GM23338 (cell line): ENCODE measurements around the gene PCF11. TPM values are rescaled to one million over a fixed set of nuclear protein-coding genes. Genes with fewer than 3 reads are reported as not detected.
A peak's percentile ranks its signal among the peaks of the same experiment; 100 is the strongest.

Experiments
- ATAC-seq: fragments of 200-7000 bp; cut with Tn5 transposase; 3 replicates; pipeline ENCODE4 v1.9.1; 2020
- DNase-seq: peaks from one replicate; pipeline ENCODE4 v3.0.0-alpha.2; 2015; ENCODE audit warnings: low spot score
- H2AFZ ChIP-seq: fragments of 200-600 bp; sonication (generic); 2 replicates; pipeline ENCODE4 v1.8.0; 2016; ENCODE audit warnings: antibody characterized with exemption, mild to moderate bottlenecking, moderate library complexity
- H3F3A ChIP-seq: fragments of 200-600 bp; sonication (generic); replicated peaks from 2 replicates; pipeline ENCODE4 v1.8.0; 2017; ENCODE audit warnings: antibody characterized with exemption, mixed run types, low read depth
- H3K27ac ChIP-seq: fragments of 200-600 bp; sonication (generic); 2 replicates; pipeline ENCODE4 v1.6.1; 2016; ENCODE audit warnings: low read depth
- H3K27me3 ChIP-seq: fragments of 200-600 bp; sonication (generic); 2 replicates; pipeline ENCODE4 v1.8.0; 2016; ENCODE audit warnings: mild to moderate bottlenecking, mixed run types, moderate library complexity; ENCODE audit not compliant: insufficient read depth
- H3K36me3 ChIP-seq: fragments of 200-600 bp; sonication (generic); 2 replicates; pipeline ENCODE4 v1.8.0; 2016; ENCODE audit warnings: mild to moderate bottlenecking; ENCODE audit not compliant: insufficient read depth
- H3K4me1 ChIP-seq: fragments of 200-600 bp; sonication (generic); 2 replicates; pipeline ENCODE4 v1.8.0; 2016; ENCODE audit warnings: mild to moderate bottlenecking, moderate library complexity; ENCODE audit not compliant: insufficient read depth
- H3K4me2 ChIP-seq: fragments of 200-600 bp; sonication (generic); 2 replicates; pipeline ENCODE4 v1.7.1; 2017; ENCODE audit warnings: mixed run types
- H3K4me3 ChIP-seq: fragments of 200-600 bp; sonication (generic); 2 replicates; pipeline ENCODE4 v1.6.1; 2016; ENCODE audit warnings: mixed run types
- H3K79me2 ChIP-seq: fragments of 200-600 bp; sonication (generic); replicated peaks from 2 replicates; pipeline ENCODE4 v1.8.0; 2017; ENCODE audit warnings: mild to moderate bottlenecking; ENCODE audit not compliant: insufficient read depth
- H3K9me2 ChIP-seq: fragments of 200-600 bp; sonication (generic); 2 replicates; pipeline ENCODE4 v1.8.0; 2017; ENCODE audit not compliant: insufficient read depth
- H4K20me1 ChIP-seq: fragments of 200-600 bp; sonication (generic); replicated peaks from 2 replicates; pipeline ENCODE4 v1.8.0; 2017; ENCODE audit warnings: mild to moderate bottlenecking; ENCODE audit not compliant: insufficient read depth
- H3K27ac Mint-ChIP-seq: 2 replicates; pipeline ENCODE4 v1.8.0; 2020; ENCODE audit warnings: inconsistent platforms, mild to moderate bottlenecking, moderate library complexity, mixed read lengths
- H3K27me3 Mint-ChIP-seq: 3 replicates; pipeline ENCODE4 v1.8.0; 2022; ENCODE audit warnings: low read depth, mild to moderate bottlenecking, moderate library complexity, mixed read lengths, inconsistent platforms; ENCODE audit not compliant: insufficient read depth, poor library complexity
- H3K36me3 Mint-ChIP-seq: 3 replicates; pipeline ENCODE4 v1.8.0; 2021; ENCODE audit warnings: low read depth, mild to moderate bottlenecking, inconsistent platforms, moderate library complexity, mixed read lengths
- H3K4me1 Mint-ChIP-seq: 3 replicates; pipeline ENCODE4 v1.8.0; 2020; ENCODE audit warnings: mild to moderate bottlenecking, inconsistent platforms, mixed read lengths
- H3K4me3 Mint-ChIP-seq: 3 replicates; pipeline ENCODE4 v1.8.0; 2021; ENCODE audit warnings: moderate library complexity, mild to moderate bottlenecking, inconsistent platforms, mixed read lengths
- H3K9me3 Mint-ChIP-seq: 3 replicates; pipeline ENCODE4 v1.8.0; 2020; ENCODE audit warnings: moderate library complexity, mild to moderate bottlenecking, inconsistent platforms, mixed read lengths
- CREB1 ChIP-seq: fragments of 250-450 bp; sonication (Bioruptor Pico); IDR thresholded peaks from 2 replicates; pipeline ENCODE4 v1.5.0; 2020; ENCODE audit warnings: low read depth, mild to moderate bottlenecking, moderate library complexity
- EZH2 ChIP-seq: fragments of 200-600 bp; sonication (generic); IDR thresholded peaks from one replicate; pipeline ENCODE4 v1.8.0; 2017; ENCODE audit warnings: antibody characterized with exemption, mild to moderate bottlenecking, low read depth; ENCODE audit not compliant: unreplicated experiment
- EZH2phosphoT487 ChIP-seq: fragments of 200-600 bp; sonication (generic); IDR thresholded peaks from one replicate; pipeline ENCODE4 v1.8.1; 2018; ENCODE audit warnings: antibody characterized with exemption; ENCODE audit not compliant: unreplicated experiment
- JUNB ChIP-seq: IDR thresholded peaks from one replicate; pipeline ENCODE4 v1.6.1; 2016; ENCODE audit warnings: antibody characterized with exemption; ENCODE audit not compliant: unreplicated experiment
- NANOG ChIP-seq: IDR thresholded peaks from 2 replicates; pipeline ENCODE4 v1.6.1; 2016; ENCODE audit warnings: antibody characterized with exemption, borderline replicate concordance
- POLR2AphosphoS5 ChIP-seq: IDR thresholded peaks from 2 replicates; pipeline ENCODE4 v1.6.1; 2016; ENCODE audit warnings: antibody characterized with exemption, low read depth
- REST ChIP-seq: IDR thresholded peaks from one replicate; pipeline ENCODE4 v1.6.1; 2018; ENCODE audit warnings: antibody characterized with exemption; ENCODE audit not compliant: unreplicated experiment
- STAT1 ChIP-seq: IDR thresholded peaks from one replicate; pipeline ENCODE4 v1.6.1; 2016; ENCODE audit warnings: antibody characterized with exemption; ENCODE audit not compliant: unreplicated experiment
- ZNF114 ChIP-seq: fragments of 250-450 bp; sonication (Bioruptor Pico); IDR thresholded peaks from 2 replicates; pipeline ENCODE4 v1.5.0; 2020; ENCODE audit warnings: mild to moderate bottlenecking, moderate library complexity
- ZNF331 ChIP-seq: fragments of 250-450 bp; sonication (Bioruptor Pico); IDR thresholded peaks from 2 replicates; pipeline ENCODE4 v1.5.0; 2020; ENCODE audit warnings: low read depth, mild to moderate bottlenecking, moderate library complexity
- ZNF462 ChIP-seq: fragments of 250-450 bp; sonication (Bioruptor Pico); IDR thresholded peaks from 2 replicates; pipeline ENCODE4 v1.5.0; 2020; ENCODE audit warnings: mild to moderate bottlenecking, moderate library complexity
- polyA plus RNA-seq: library from polyadenylated mRNA; unstranded; fragments of >200 nt; fragmentation: Nextera tagmentation; extraction: Ambion mirVana; gene quantifications from 2 replicates; pipeline ENCODE4 v1.2.1, GENCODE V29; 2016
- total RNA-seq: library from RNA; depleted of rRNA; stranded (reverse); fragments of >200 nt; shearing (Covaris generic); gene quantifications from 2 replicates; pipeline ENCODE4 v1.2.3, GENCODE V29; 2014
- TF ChIP-seq, protein P1 (sequence below), 2 experiments: fragments of 200-600 bp in 1 of 2; sonication (generic) in 1 of 2; conservative IDR thresholded peaks; 2 replicates each; pipeline versions ENCODE4 v1.5.1 to v1.6.1; 2016 to 2017; ENCODE audit warnings: antibody characterized with exemption in 2 of 2, low read depth in 2 of 2, mild to moderate bottlenecking in 2 of 2, moderate library complexity in 1 of 2
- TF ChIP-seq, protein P2 (sequence below): IDR thresholded peaks from 2 replicates; pipeline ENCODE4 v1.6.1; 2016; ENCODE audit warnings: antibody characterized with exemption

Gene PCF11
- total and polyA plus RNA-seq, 2 experiments from 2014 or later = 23.0 to 44.2 TPM

DNA sequence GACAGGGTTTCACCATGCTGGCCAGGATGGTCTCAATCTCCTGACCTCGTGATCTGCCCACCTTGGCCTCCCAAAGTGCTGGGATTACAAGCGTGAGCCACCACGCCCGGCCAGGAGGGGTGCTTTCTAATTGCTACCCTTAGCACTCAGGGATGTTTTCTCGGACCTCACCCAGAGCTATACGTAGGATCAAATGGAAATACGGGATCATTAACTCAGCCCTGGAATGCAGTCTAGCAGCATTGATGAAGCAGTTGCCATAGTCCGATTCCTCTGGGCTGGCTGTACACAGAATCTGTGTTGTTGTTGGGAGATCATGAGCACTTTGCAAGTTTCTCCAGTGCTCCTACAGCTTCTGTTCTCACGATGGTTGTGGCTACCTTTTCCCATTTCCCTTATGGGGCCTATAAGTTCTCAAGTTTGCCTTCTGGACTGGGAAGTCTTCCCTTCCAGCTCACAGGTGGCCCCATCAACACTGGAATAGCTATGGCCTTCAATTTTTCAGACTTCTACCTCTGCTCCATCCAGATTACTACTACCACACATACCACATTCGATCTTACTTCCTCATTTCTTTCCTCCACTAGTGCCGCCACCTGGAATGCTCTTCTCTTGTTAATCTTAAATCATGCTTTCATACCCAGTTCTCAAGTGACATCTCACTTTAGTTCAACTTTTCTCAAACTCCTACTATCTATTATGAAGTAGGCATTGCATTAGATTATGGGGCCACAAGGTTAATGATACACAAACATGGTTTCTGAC is 16.1 kb upstream of the PCF11 start:
- H3K4me3 Mint-ChIP-seq = no peak overlapping the region
- no peaks in the 10 kb centered on the region for H3F3A ChIP-seq
- no peaks in the 10 kb centered on the region for H4K20me1 ChIP-seq
- no peak overlapping the region for H3K4me3 ChIP-seq
- no peaks in the 10 kb centered on the region for H3K9me3 Mint-ChIP-seq
- no peaks in the 10 kb centered on the region for H3K4me1 Mint-ChIP-seq
- H2AFZ ChIP-seq = peak overlapping the region; percentile 61; the same call in 1 of the 2 replicates
- H3K27me3 ChIP-seq = no peaks in the 10 kb centered on the region
- no peaks in the 10 kb centered on the region for H3K36me3 ChIP-seq
- H3K36me3 Mint-ChIP-seq = no peaks in the 10 kb centered on the region
- H3K79me2 ChIP-seq = no peaks in the 10 kb centered on the region
- no peaks in the 10 kb centered on the region for H3K4me1 ChIP-seq
- no peak overlapping the region for H3K27ac ChIP-seq
- no peak overlapping the region for H3K4me2 ChIP-seq
- DNase-seq = no peak
- TF ChIP-seq JUNB = no peak
- no peak for TF ChIP-seq ZNF331 (CRISPR knock-in tag)
- no peak for TF ChIP-seq CREB1 (CRISPR knock-in tag)
- no peak for TF ChIP-seq EZH2
- TF ChIP-seq, protein P1, sequence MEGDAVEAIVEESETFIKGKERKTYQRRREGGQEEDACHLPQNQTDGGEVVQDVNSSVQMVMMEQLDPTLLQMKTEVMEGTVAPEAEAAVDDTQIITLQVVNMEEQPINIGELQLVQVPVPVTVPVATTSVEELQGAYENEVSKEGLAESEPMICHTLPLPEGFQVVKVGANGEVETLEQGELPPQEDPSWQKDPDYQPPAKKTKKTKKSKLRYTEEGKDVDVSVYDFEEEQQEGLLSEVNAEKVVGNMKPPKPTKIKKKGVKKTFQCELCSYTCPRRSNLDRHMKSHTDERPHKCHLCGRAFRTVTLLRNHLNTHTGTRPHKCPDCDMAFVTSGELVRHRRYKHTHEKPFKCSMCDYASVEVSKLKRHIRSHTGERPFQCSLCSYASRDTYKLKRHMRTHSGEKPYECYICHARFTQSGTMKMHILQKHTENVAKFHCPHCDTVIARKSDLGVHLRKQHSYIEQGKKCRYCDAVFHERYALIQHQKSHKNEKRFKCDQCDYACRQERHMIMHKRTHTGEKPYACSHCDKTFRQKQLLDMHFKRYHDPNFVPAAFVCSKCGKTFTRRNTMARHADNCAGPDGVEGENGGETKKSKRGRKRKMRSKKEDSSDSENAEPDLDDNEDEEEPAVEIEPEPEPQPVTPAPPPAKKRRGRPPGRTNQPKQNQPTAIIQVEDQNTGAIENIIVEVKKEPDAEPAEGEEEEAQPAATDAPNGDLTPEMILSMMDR (conservative IDR thresholded peaks at IDR 0.05; ENCODE audit: low read depth in 2 of 2) = no peak
- no peak for TF ChIP-seq POLR2AphosphoS5
- TF ChIP-seq, protein P2, sequence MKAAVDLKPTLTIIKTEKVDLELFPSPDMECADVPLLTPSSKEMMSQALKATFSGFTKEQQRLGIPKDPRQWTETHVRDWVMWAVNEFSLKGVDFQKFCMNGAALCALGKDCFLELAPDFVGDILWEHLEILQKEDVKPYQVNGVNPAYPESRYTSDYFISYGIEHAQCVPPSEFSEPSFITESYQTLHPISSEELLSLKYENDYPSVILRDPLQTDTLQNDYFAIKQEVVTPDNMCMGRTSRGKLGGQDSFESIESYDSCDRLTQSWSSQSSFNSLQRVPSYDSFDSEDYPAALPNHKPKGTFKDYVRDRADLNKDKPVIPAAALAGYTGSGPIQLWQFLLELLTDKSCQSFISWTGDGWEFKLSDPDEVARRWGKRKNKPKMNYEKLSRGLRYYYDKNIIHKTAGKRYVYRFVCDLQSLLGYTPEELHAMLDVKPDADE = no peak
- no peak for TF ChIP-seq STAT1
- no peak for TF ChIP-seq EZH2phosphoT487
- no peak for TF ChIP-seq ZNF114
- no peak for TF ChIP-seq REST
- no peak for TF ChIP-seq ZNF462 (CRISPR knock-in tag)
- no peak for TF ChIP-seq NANOG
- peaks cover 2% of the 10 kb centered on the region for H3K27me3 Mint-ChIP-seq
- ATAC-seq = no peak
- H3K9me2 ChIP-seq = no peaks in the 10 kb centered on the region
- H3K27ac Mint-ChIP-seq = no peak overlapping the region
